Suprapubic skin (tissue), 4 donors: ENCODE data around the gene ACSM4.

Experiments
- CTCF ChIP-seq, 2 donors: fragments of 200-600 bp in 1 of 2; fragments of 450-650 bp in 1 of 2; sonication (generic) in 1 of 2; IDR thresholded peaks; one replicate each; pipeline ENCODE4 v1.5.1; 2016 to 2019; ENCODE audit warnings: antibody characterized with exemption in 2 of 2, mild to moderate bottlenecking in 1 of 2, moderate library complexity in 1 of 2
- POLR2A ChIP-seq, 2 donors: fragments of 450-650 bp; IDR thresholded peaks; one replicate each; pipeline ENCODE4 v1.6.1; 2017; ENCODE audit warnings: antibody characterized with exemption in 2 of 2, mild to moderate bottlenecking in 2 of 2, moderate library complexity in 2 of 2
- POLR2AphosphoS5 ChIP-seq, 3 donors: sonication (generic); formaldehyde crosslinking; IDR thresholded peaks; one replicate each; pipeline ENCODE4 v1.6.1; 2017; ENCODE audit warnings: antibody characterized with exemption in 3 of 3

GRCh38 chr12:7302266-7302986 lies 1.4 kb upstream of the ACSM4 start:
- TF ChIP-seq CTCF (IDR thresholded peaks at IDR 0.05) (no peak), POLR2AphosphoS5 (IDR thresholded peaks at IDR 0.05) (no peak), POLR2A (IDR thresholded peaks at IDR 0.05) (no peak)
